Vagina (tissue), 2 donors: ENCODE data around the gene GPM6B.

Experiments used
- CTCF ChIP-seq, 3 experiments: fragments of 450-650 bp in 2 of 3; fragments of 200-600 bp in 1 of 3; sonication (generic) in 1 of 3; IDR thresholded peaks; one replicate each; pipeline ENCODE4 v1.5.1; 2017 to 2019; ENCODE audit warnings: antibody characterized with exemption in 3 of 3, mild to moderate bottlenecking in 2 of 3, moderate library complexity in 2 of 3
- POLR2A ChIP-seq, 2 donors: fragments of 450-650 bp; IDR thresholded peaks; one replicate each; pipeline ENCODE4 v1.6.1; 2017; ENCODE audit warnings: antibody characterized with exemption in 2 of 2, mild to moderate bottlenecking in 2 of 2, moderate library complexity in 2 of 2
- POLR2AphosphoS5 ChIP-seq, 2 donors: sonication (generic); formaldehyde crosslinking; IDR thresholded peaks; one replicate each; pipeline ENCODE4 v1.9.0; 2017; ENCODE audit warnings: antibody characterized with exemption in 2 of 2, mild to moderate bottlenecking in 2 of 2, low read depth in 1 of 2; ENCODE audit not compliant: insufficient read depth in 1 of 2

GRCh38 chrX:13759152-13759718 lies 57.7 kb downstream of the GPM6B start:
- no peak for TF ChIP-seq CTCF (IDR thresholded peaks at IDR 0.05)
- TF ChIP-seq POLR2AphosphoS5 (IDR thresholded peaks at IDR 0.05; ENCODE audit: insufficient read depth in 1 of 2, low read depth in 1 of 2), result no peak
- no peak for TF ChIP-seq POLR2A (IDR thresholded peaks at IDR 0.05)
